ENCODE results near the gene STRN. TPM values are rescaled to one million over a fixed set of nuclear protein-coding genes. Genes with fewer than 3 reads are reported as not detected.

The STRN gene
- total and polyA plus RNA-seq, 12 donors, result 2.6 to 36.9 (median 18.1) TPM

DNA sequence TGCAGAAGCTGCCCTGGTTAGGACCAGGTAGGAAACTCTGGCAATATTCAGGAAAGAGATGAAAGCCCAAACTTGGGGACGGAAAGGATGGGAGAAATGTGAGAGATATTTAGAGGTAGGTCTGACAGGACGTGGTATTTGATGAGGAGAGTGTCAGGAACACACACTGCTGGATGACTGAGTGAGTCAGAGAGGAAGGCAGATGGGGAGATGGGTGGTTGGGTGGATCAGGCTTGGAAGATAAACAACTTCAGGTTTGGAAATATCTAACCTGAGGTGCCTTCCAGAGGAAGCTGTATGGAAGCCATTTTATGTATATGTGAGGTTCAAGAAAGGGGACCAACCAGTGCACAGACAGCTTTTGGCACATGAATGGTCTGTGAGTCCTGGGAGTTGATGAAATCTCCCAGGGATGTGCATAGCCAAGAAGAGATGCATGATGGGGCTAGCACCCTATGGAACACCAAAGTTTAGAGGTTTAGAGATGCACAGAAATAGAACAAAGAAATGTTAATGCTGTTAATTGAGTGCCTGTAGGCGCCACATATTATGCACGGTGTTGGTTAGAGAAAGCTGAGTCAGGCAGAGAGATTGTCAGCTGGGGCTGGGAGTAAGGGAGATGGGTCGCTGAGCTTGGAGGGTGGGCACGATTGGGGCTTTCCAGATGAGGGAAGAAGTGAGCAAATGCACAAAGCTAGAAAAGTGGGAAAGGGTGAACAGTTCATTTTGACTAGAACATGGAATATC, 168.8 kb downstream of the STRN start:
- H3K27me3 ChIP-seq, result no peaks in the 10 kb centered on the region
- H3K36me3 ChIP-seq (replicated peaks in 1 of 2), result no peaks in the 10 kb centered on the region
- H3K9me3 ChIP-seq (replicated peaks in 1 of 3), result no peaks in the 10 kb centered on the region
- TF ChIP-seq, protein P1, sequence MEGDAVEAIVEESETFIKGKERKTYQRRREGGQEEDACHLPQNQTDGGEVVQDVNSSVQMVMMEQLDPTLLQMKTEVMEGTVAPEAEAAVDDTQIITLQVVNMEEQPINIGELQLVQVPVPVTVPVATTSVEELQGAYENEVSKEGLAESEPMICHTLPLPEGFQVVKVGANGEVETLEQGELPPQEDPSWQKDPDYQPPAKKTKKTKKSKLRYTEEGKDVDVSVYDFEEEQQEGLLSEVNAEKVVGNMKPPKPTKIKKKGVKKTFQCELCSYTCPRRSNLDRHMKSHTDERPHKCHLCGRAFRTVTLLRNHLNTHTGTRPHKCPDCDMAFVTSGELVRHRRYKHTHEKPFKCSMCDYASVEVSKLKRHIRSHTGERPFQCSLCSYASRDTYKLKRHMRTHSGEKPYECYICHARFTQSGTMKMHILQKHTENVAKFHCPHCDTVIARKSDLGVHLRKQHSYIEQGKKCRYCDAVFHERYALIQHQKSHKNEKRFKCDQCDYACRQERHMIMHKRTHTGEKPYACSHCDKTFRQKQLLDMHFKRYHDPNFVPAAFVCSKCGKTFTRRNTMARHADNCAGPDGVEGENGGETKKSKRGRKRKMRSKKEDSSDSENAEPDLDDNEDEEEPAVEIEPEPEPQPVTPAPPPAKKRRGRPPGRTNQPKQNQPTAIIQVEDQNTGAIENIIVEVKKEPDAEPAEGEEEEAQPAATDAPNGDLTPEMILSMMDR (IDR thresholded peaks at IDR 0.05), result no peak
- no peak overlapping the region for H3K4me3 ChIP-seq
- H3K4me1 ChIP-seq (replicated peaks in 1 of 2), result no peaks in the 10 kb centered on the region
- no peak for DNase-seq
- 47 to 56% (median 49%) methylated on average over 6 of the region's 6 CpGs for WGBS, 4 donors
- H3K27ac ChIP-seq, result no peak overlapping the region
- intact Hi-C loops (cut with DNase I), result no loop called here

Small RNA genes within 50 kb of the gene (small RNA-seq; reads per million reads assigned to genes)
- 0 reads per million in 2 donors for gene RNU6-577P

Other genes starting within 250 kb of the STRN start
- 10 to 100 TPM; 17.5 to 34.3 (median 22.6) TPM for gene HEATR5B, start 117.8 kb upstream of the STRN start, total RNA-seq
- 10 to 100 TPM in 2 of 3 donors, 1 to 10 TPM in 1; 7.4 to 15.4 (median 12.3) TPM for gene HEATR5B, start 117.8 kb upstream of the STRN start, polyA plus RNA-seq
- gene GPATCH11, start 118.0 kb upstream of the STRN start, total RNA-seq, result 10 to 100 TPM in 4 of 9 donors, 1 to 10 TPM in 5; 7.6 to 18.4 (median 9.8) TPM
- gene GPATCH11, start 118.0 kb upstream of the STRN start, polyA plus RNA-seq, result 10 to 100 TPM in 1 of 3 donors, 1 to 10 TPM in 2; 5.6 to 19.0 (median 6.8) TPM
- 10 to 100 TPM; 17.3 to 48.5 (median 35.7) TPM for gene EIF2AK2, start 190.4 kb upstream of the STRN start, total RNA-seq
- gene EIF2AK2, start 190.4 kb upstream of the STRN start, polyA plus RNA-seq, result 10 to 100 TPM in 1 of 3 donors, 1 to 10 TPM in 2; 5.6 to 35.4 (median 7.7) TPM
- gene SULT6B1, start 222.1 kb upstream of the STRN start, total RNA-seq, result not detected
- not detected for gene SULT6B1, start 222.1 kb upstream of the STRN start, polyA plus RNA-seq
- 10 to 100 TPM; 27.9 to 84.6 (median 55.1) TPM for gene CEBPZOS, start 230.0 kb upstream of the STRN start, total RNA-seq
- 100 to 1,000 TPM in 1 of 3 donors, 10 to 100 TPM in 2; 74.8 to 186 (median 90.0) TPM for gene CEBPZOS, start 230.0 kb upstream of the STRN start, polyA plus RNA-seq